ENCODE results near the gene MGAT3.

Gene MGAT3

GRCh38 chr22:39459681-39460080, 2.9 kb downstream of the MGAT3 start:
- no peak for TF ChIP-seq CTCF (IDR thresholded peaks at IDR 0.05)
- no peak for DNase-seq
- Histone ChIP-seq H3K27me3 (peaks cover 0 to 49% of the 10 kb centered on the region in 2 donors), H3K27ac (no peak overlapping the region), H3K4me3 (no peak overlapping the region), H3K36me3 (no peaks in the 10 kb centered on the region), H3K4me1 (peaks cover 0 to 19% (median 12%) of the 10 kb centered on the region in 4 donors), H3K9me3 (no peaks in the 10 kb centered on the region)
- intact Hi-C loops (cut with DNase I; ENCODE audit: low total_unique reads) = no loop called here

GRCh38 chr22:39462443-39463221, 5.8 kb downstream of the MGAT3 start:
- intact Hi-C loops (cut with DNase I; ENCODE audit: low total_unique reads) = no loop called here
- H3K36me3 ChIP-seq = no peaks in the 10 kb centered on the region
- H3K4me1 ChIP-seq = peaks cover 0 to 9% (median 6%) of the 10 kb centered on the region in 4 donors
- peaks cover 0 to 26% of the 10 kb centered on the region in 2 donors for H3K27me3 ChIP-seq
- no peaks in the 10 kb centered on the region for H3K9me3 ChIP-seq
- TF ChIP-seq CTCF (IDR thresholded peaks at IDR 0.05) = no peak
- no peak for DNase-seq
- H3K27ac ChIP-seq = no peak overlapping the region
- no peak overlapping the region for H3K4me3 ChIP-seq

- Histone ChIP-seq H3K27me3 (peaks cover 0 to 20% of the 10 kb centered on the region in 2 donors), H3K4me1 (peaks cover 0 to 3% (median under 1%) of the 10 kb centered on the region in 4 donors), H3K36me3 (no peaks in the 10 kb centered on the region), H3K4me3 (no peak overlapping the region), H3K27ac (no peak overlapping the region), H3K9me3 (no peaks in the 10 kb centered on the region)
- no peak for DNase-seq
- intact Hi-C loops (cut with DNase I; ENCODE audit: low total_unique reads) = no loop called here
- TF ChIP-seq CTCF (IDR thresholded peaks at IDR 0.05) = no peak
These were observed 6.5 kb downstream of the MGAT3 start for GRCh38 chr22:39463277-39463676.

- intact Hi-C loops (cut with DNase I; ENCODE audit: low total_unique reads) = no loop called here
- H3K4me1 ChIP-seq = no peaks in the 10 kb centered on the region
These were observed 7.1 kb downstream of the MGAT3 start for GRCh38 chr22:39463931-39464390.

GRCh38 chr22:39466228-39467006, 9.6 kb downstream of the MGAT3 start:
- no peak overlapping the region for H3K4me3 ChIP-seq
- no peak for DNase-seq
- intact Hi-C loops (cut with DNase I; ENCODE audit: low total_unique reads) = no loop called here
- no peaks in the 10 kb centered on the region for H3K9me3 ChIP-seq
- TF ChIP-seq CTCF (IDR thresholded peaks at IDR 0.05) = no peak
- H3K4me1 ChIP-seq = peaks cover 0 to under 1% (median 0%) of the 10 kb centered on the region in 4 donors
- H3K27ac ChIP-seq = no peak overlapping the region
- H3K27me3 ChIP-seq = peaks cover 0 to 26% of the 10 kb centered on the region in 2 donors
- H3K36me3 ChIP-seq = no peaks in the 10 kb centered on the region

More at GRCh38 chr22:39463931-39464390, 7.1 kb downstream of the MGAT3 start:
- H3K4me3 ChIP-seq = no peak overlapping the region
- H3K27me3 ChIP-seq = peaks cover 0 to 19% of the 10 kb centered on the region in 2 donors
- no peak overlapping the region for H3K27ac ChIP-seq
- no peak for DNase-seq
- no peaks in the 10 kb centered on the region for H3K36me3 ChIP-seq
- no peaks in the 10 kb centered on the region for H3K9me3 ChIP-seq
- no peak for TF ChIP-seq CTCF (IDR thresholded peaks at IDR 0.05)

All from tibial artery (tissue), 4 donors.